PFSK-1 (cell line): ENCODE results near the gene KDM4C.

Experiments used
- FOXP2 ChIP-seq: optimal IDR thresholded peaks from 2 replicates; pipeline ENCODE3; 2011; ENCODE audit warnings: borderline replicate concordance, control low read depth, inconsistent platforms; ENCODE audit not compliant: insufficient read depth; ENCODE audit errors: extremely low read length, extremely low read depth
- POLR2AphosphoS5 ChIP-seq: IDR thresholded peaks from 2 replicates; pipeline ENCODE4 v1.6.1; 2012; ENCODE audit warnings: low read depth, mild to moderate bottlenecking, control low read depth, low read length, moderate library complexity
- REST ChIP-seq, 2 experiments: IDR thresholded peaks; 2 replicates each; pipeline versions ENCODE4 v1.6.1 to v1.8.0; 2011 to 2012; ENCODE audit warnings: low read depth in 2 of 2, low read length in 2 of 2, control low read depth in 1 of 2, inconsistent platforms in 1 of 2, mild to moderate bottlenecking in 1 of 2, moderate library complexity in 1 of 2; ENCODE audit not compliant: insufficient read depth in 1 of 2
- SIN3A ChIP-seq: IDR thresholded peaks from 2 replicates; pipeline ENCODE4 v1.6.1; 2012; ENCODE audit warnings: mild to moderate bottlenecking, low read length, moderate library complexity, borderline replicate concordance; ENCODE audit not compliant: insufficient read depth
- TAF1 ChIP-seq: IDR thresholded peaks from 2 replicates; pipeline ENCODE4 v1.6.1; 2012; ENCODE audit warnings: low read length, control low read depth, borderline replicate concordance; ENCODE audit not compliant: insufficient read depth

Gene KDM4C

GRCh38 chr9:7083192-7083591 is 325.4 kb downstream of the KDM4C start:
- TF ChIP-seq REST (IDR thresholded peaks at IDR 0.05; ENCODE audit: insufficient read depth in 1 of 2, low read depth in 2 of 2, low read length in 2 of 2) (no peak), POLR2AphosphoS5 (no peak), FOXP2 (no peak), TAF1 (no peak), SIN3A (no peak)

- TF ChIP-seq FOXP2 (no peak), REST (IDR thresholded peaks at IDR 0.05; ENCODE audit: insufficient read depth in 1 of 2, low read depth in 2 of 2, low read length in 2 of 2) (no peak), TAF1 (no peak), SIN3A (no peak), POLR2AphosphoS5 (no peak)
Observed at GRCh38 chr9:7085357-7085756, 327.6 kb downstream of the KDM4C start.

- TF ChIP-seq SIN3A (no peak), TAF1 (no peak), FOXP2 (no peak), REST (IDR thresholded peaks at IDR 0.05; ENCODE audit: insufficient read depth in 1 of 2, low read depth in 2 of 2, low read length in 2 of 2) (no peak), POLR2AphosphoS5 (no peak)
Observed at GRCh38 chr9:7086389-7086788, 328.6 kb downstream of the KDM4C start.

GRCh38 chr9:7088611-7089010 is 330.8 kb downstream of the KDM4C start:
- TF ChIP-seq TAF1 (no peak), SIN3A (no peak), FOXP2 (no peak), POLR2AphosphoS5 (no peak), REST (IDR thresholded peaks at IDR 0.05; ENCODE audit: insufficient read depth in 1 of 2, low read depth in 2 of 2, low read length in 2 of 2) (no peak)

GRCh38 chr9:7089406-7090193 is 331.8 kb downstream of the KDM4C start:
- TF ChIP-seq SIN3A (no peak), REST (IDR thresholded peaks at IDR 0.05; ENCODE audit: insufficient read depth in 1 of 2, low read depth in 2 of 2, low read length in 2 of 2) (no peak), FOXP2 (no peak), POLR2AphosphoS5 (no peak), TAF1 (no peak)
